IPS-20b (cell line): ENCODE results near the gene PLXNA4.

ENCODE experiments used
- H3K27ac ChIP-seq: one replicate; pipeline ENCODE4 v1.5.1; 2013; ENCODE audit warnings: low read length
- H3K27me3 ChIP-seq: 2 replicates; pipeline ENCODE4 v1.6.1; 2013; ENCODE audit warnings: mild to moderate bottlenecking, low read length, inconsistent platforms; ENCODE audit not compliant: insufficient read depth
- H3K36me3 ChIP-seq: 2 replicates; pipeline ENCODE4 v1.6.1; 2013; ENCODE audit warnings: low read depth, mild to moderate bottlenecking, inconsistent platforms, low read length, moderate library complexity; ENCODE audit not compliant: insufficient read depth
- H3K4me1 ChIP-seq: 2 replicates; pipeline ENCODE4 v1.6.1; 2013; ENCODE audit warnings: mild to moderate bottlenecking, control low read depth, inconsistent platforms, low read length, moderate library complexity; ENCODE audit not compliant: insufficient read depth
- H3K4me3 ChIP-seq: 2 replicates; pipeline ENCODE4 v1.5.1; 2013; ENCODE audit warnings: mild to moderate bottlenecking, low read length, inconsistent platforms
- H3K9ac ChIP-seq: 2 replicates; pipeline ENCODE4 v1.6.1; 2013; ENCODE audit warnings: low read depth, mild to moderate bottlenecking, inconsistent platforms, low read length, moderate library complexity
- H3K9me3 ChIP-seq: 2 replicates; pipeline ENCODE4 v1.6.1; 2013; ENCODE audit warnings: mild to moderate bottlenecking, low read depth, low read length, inconsistent platforms; ENCODE audit not compliant: insufficient read depth

PLXNA4 gene

DNA sequence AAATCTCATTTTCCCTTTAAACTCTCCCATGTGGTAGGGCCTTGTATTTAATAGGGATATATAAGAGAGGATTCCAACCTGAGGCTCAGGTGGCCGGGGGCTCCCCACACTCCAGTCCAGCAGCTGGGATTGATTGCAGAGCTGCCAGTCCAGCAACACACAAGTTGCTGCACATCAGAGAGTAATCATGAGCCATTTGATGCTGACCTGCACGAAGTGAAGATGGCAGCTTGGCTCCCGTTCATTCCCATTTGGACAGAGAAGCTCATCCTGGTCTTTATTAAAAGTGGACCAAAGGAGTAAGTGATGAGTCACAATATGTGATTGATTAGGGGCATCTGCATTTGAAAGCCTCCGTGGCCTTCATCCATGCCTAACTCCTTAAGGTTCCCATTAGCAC is 202.4 kb downstream of the PLXNA4 start:
- H3K27me3 ChIP-seq, result no peaks in the 10 kb centered on the region
- H3K27ac ChIP-seq, result no peak overlapping the region
- no peaks in the 10 kb centered on the region for H3K9me3 ChIP-seq
- H3K9ac ChIP-seq, result no peak overlapping the region
- no peaks in the 10 kb centered on the region for H3K36me3 ChIP-seq
- H3K4me3 ChIP-seq, result no peak overlapping the region
- H3K4me1 ChIP-seq, result no peaks in the 10 kb centered on the region

DNA sequence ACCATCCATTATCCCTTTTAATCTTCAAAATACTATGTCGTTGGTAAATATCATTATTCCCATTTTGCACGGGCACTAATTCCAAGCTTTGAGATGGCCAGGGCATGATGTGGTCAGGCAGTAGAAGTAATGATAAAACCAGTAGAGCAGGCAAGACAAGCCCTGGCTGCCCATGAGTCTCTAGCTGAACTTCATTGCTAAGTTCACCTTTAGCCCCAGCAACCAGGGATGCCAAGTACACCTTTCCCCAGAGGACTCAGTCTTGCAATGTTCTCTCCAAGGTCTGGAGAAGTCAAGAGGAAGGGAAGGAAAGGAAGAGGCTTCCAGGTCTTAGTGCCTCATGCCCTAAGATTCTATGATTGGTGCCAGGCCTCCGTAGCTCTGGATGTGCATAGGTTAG is 203.2 kb downstream of the PLXNA4 start:
- no peaks in the 10 kb centered on the region for H3K4me1 ChIP-seq
- H3K27me3 ChIP-seq, result no peaks in the 10 kb centered on the region
- no peak overlapping the region for H3K4me3 ChIP-seq
- no peak overlapping the region for H3K9ac ChIP-seq
- no peak overlapping the region for H3K27ac ChIP-seq
- no peaks in the 10 kb centered on the region for H3K9me3 ChIP-seq
- no peaks in the 10 kb centered on the region for H3K36me3 ChIP-seq

DNA sequence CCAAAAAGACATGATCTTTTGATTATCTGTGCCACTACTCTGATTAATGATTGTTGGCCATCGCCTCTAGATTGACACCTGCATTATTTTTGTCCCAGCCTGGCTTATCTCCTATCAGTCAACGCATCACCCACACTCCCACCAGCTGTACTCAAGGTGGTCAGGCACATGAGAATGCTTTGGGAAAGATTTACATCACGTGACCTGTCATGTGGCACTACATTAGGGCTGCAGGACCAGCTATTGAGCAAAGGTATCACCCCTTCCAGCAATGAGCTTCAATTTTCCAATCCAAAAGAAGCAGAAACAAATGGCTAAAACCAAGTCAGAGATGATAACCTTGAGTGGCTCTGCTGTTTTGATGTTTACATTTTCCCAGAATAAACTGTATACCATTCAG is 204.3 kb downstream of the PLXNA4 start:
- Histone ChIP-seq H3K9ac (no peak overlapping the region), H3K4me3 (no peak overlapping the region), H3K4me1 (no peaks in the 10 kb centered on the region), H3K36me3 (no peaks in the 10 kb centered on the region), H3K27ac (no peak overlapping the region), H3K27me3 (no peaks in the 10 kb centered on the region), H3K9me3 (no peaks in the 10 kb centered on the region)

DNA sequence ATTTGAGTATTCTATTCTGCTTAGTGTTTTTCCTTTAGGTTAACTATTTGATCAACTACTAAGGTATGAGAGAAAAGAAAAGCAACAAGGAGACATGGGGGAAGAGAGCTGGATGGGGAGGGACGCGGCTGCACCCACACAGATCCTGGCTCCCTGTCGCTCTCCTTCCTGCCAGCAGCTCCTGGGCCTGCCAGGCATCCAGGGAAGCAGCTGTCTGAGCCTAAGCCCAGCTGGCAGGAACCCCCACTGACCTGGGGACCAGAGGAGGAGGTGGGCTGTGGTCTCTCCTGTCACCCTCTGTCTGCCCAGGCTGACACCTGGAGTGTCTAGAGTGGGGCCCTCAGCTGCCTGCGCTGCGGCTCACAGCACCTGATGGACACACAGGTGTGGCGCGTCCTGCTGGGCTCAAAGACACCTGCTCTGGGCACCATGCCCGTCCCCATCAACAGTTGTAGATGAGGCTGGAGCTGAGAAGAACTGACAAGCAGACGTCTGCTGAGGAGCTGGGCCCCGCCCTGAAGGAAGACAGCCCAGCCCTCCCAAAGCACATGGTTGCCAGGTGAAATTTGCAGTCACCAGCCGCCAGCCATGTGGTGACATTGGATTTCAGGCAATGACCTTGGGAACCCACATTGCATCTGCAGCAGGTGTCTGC is 207.9 kb downstream of the PLXNA4 start:
- no peak overlapping the region for H3K4me3 ChIP-seq
- H3K9me3 ChIP-seq, result no peaks in the 10 kb centered on the region
- H3K27ac ChIP-seq, result no peak overlapping the region
- H3K27me3 ChIP-seq, result no peaks in the 10 kb centered on the region
- no peaks in the 10 kb centered on the region for H3K36me3 ChIP-seq
- H3K4me1 ChIP-seq, result no peaks in the 10 kb centered on the region
- no peak overlapping the region for H3K9ac ChIP-seq

DNA sequence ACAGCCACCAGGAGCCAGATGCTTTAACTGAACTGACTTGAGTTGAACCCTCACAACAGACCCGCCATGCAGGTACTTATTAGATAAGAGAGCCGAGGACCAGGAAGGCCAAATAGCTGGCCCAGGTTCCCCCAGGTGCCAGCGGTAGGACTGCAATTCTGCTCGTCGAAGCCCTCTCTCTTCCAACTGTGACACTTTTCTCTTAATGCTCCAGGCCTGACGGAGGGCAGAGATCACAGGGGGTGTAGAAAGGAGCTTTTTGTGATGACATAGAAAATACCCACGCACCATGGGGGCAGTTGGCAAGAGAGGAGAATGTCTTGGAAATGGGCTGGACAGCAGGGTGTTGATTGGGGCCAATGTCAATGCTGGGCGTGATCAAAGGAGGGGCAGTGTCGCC is 208.5 kb downstream of the PLXNA4 start:
- H3K27me3 ChIP-seq, result no peaks in the 10 kb centered on the region

DNA sequence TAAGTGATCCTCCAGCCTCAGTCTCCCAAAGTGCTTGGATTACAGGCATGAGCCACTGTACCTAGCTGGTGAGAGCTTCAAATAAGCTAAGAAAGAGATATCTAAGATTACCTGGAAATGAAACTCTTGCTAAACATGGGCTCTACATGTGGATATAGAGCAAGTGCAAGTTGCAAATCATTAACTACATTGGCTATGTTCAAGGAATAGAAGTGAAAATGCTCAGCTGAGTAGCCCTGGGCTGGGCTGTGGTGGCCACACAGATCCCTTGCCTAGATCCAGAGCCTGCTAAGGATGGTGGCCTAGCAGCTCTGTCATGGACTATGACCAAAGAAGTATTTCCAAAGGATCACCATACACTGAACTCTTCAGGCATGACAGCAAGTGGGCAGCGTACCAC is 209.3 kb downstream of the PLXNA4 start:
- Histone ChIP-seq H3K27ac (no peak overlapping the region), H3K9ac (no peak overlapping the region), H3K4me1 (no peaks in the 10 kb centered on the region), H3K9me3 (no peaks in the 10 kb centered on the region), H3K4me3 (no peak overlapping the region), H3K27me3 (no peaks in the 10 kb centered on the region), H3K36me3 (no peaks in the 10 kb centered on the region)

More for the DNA sequence above, 208.5 kb downstream of the PLXNA4 start:
- no peaks in the 10 kb centered on the region for H3K9me3 ChIP-seq
- H3K36me3 ChIP-seq, result no peaks in the 10 kb centered on the region
- no peaks in the 10 kb centered on the region for H3K4me1 ChIP-seq
- no peak overlapping the region for H3K4me3 ChIP-seq
- H3K27ac ChIP-seq, result no peak overlapping the region
- H3K9ac ChIP-seq, result no peak overlapping the region

DNA sequence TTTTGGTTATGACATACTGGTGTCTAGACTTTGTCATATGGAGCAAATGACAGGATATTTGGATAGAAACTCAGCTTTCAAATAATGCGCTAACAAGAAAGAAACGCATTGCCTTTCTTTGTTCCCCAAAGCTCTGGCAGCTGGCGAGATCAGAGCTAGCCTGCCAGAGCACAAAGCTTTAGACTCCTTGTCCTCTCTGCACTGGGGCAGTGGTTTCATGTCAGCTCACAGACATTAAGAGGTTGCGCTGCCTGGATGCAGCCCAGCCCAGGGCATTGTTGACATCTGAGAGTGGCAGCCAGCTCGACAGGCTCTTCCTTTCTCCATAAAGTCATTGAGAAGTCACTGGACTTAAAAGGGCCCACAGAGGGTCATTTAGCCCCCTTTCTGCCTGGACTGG is 212.0 kb downstream of the PLXNA4 start:
- Histone ChIP-seq H3K9ac (no peak overlapping the region), H3K4me1 (no peaks in the 10 kb centered on the region), H3K27ac (no peak overlapping the region), H3K4me3 (no peak overlapping the region), H3K9me3 (no peaks in the 10 kb centered on the region), H3K36me3 (no peaks in the 10 kb centered on the region), H3K27me3 (no peaks in the 10 kb centered on the region)

DNA sequence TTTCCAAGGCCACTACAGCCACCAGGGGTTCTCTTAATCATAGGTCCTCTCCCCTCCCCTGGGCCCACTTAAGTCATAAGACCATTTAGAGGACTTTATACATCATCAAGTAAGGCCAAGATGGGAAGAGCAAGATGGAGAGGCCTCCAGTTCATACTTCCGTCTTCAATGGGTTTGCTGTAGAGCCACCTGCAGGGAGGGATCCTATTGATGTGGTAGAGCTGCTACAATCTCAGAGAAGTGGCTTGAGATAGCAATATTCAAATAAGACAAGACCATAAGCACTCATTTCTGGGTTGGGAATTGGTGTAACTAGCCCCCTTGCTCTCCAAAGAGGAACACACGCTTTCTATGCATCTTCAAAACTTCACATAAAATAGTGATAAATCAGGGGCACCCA is 214.2 kb downstream of the PLXNA4 start:
- H3K9me3 ChIP-seq, result no peaks in the 10 kb centered on the region
- no peaks in the 10 kb centered on the region for H3K4me1 ChIP-seq
- H3K36me3 ChIP-seq, result no peaks in the 10 kb centered on the region
- no peak overlapping the region for H3K4me3 ChIP-seq
- H3K27ac ChIP-seq, result no peak overlapping the region
- peaks cover 3% of the 10 kb centered on the region; the same call in 1 of the 2 replicates for H3K27me3 ChIP-seq
- H3K9ac ChIP-seq, result no peak overlapping the region

DNA sequence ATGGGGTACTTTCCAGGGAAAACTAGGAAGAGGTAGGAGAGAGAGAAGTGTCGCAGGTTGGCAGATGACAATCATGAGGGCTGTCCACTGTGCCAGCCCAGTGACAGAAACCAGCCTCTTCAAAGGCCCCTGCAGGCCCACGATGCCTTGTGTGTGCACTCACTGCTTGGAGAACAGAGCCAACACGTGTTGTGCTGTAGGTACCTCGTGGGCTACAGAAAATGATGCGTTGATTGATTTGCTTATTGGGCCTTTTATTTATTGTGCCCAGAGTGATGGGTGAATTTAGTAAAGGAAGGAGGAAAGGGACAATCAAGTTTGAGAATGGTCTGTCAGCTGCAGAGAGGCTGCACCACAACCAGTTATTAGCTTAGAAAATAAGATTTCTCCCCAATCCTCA is 215.1 kb downstream of the PLXNA4 start:
- Histone ChIP-seq H3K9me3 (no peaks in the 10 kb centered on the region), H3K4me3 (no peak overlapping the region), H3K9ac (no peak overlapping the region), H3K27me3 (peaks cover 7% of the 10 kb centered on the region; the same call in 1 of the 2 replicates), H3K36me3 (no peaks in the 10 kb centered on the region), H3K4me1 (no peaks in the 10 kb centered on the region), H3K27ac (no peak overlapping the region)

DNA sequence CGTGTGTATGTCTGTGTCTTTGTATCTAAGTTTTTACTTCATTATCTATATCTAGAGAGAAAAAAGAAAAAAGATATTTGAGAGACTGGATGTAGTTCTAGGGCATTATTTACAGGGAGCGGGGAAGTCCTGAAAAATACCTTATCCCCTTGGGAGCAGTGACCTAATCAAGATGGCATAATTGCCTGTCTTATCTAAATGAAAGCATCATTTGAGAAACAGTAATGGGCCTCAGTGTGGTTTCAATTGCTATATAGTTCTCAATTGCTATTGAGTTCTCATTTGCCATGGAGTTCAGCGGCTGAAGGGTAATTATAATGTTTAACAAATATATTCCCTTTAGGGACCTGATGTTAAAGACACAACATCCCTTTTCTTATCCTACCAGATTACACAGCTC is 216.5 kb downstream of the PLXNA4 start:
- Histone ChIP-seq H3K4me1 (no peaks in the 10 kb centered on the region), H3K9me3 (no peaks in the 10 kb centered on the region), H3K36me3 (no peaks in the 10 kb centered on the region), H3K4me3 (no peak overlapping the region), H3K27me3 (peaks cover 7% of the 10 kb centered on the region; the same call in 1 of the 2 replicates), H3K27ac (no peak overlapping the region), H3K9ac (no peak overlapping the region)

DNA sequence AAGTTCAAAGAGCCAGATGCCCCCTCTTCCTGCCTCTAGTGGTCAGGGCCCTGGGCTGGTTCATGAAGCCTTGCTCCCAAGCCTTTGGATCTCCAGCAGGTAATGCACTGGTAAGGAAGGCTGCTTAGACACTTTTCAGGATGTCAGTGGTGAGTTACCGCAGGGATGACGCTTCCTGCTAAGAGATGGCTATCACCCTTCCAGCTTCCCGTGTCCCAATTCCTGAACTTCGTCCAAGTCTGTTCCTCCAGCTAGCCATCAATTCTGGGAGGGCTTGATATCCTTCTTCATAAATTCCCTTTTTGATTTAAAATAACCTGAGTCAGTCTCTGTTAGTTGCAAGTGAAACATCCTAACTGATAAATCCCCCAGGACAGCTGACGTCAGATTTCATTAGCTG is 221.2 kb downstream of the PLXNA4 start:
- no peak overlapping the region for H3K9ac ChIP-seq
- H3K36me3 ChIP-seq, result no peaks in the 10 kb centered on the region
- H3K27ac ChIP-seq, result no peak overlapping the region
- no peaks in the 10 kb centered on the region; the same call in 1 of the 2 replicates for H3K4me1 ChIP-seq
- H3K4me3 ChIP-seq, result no peak overlapping the region
- H3K9me3 ChIP-seq, result no peaks in the 10 kb centered on the region
- peaks cover 7% of the 10 kb centered on the region; the same call in 1 of the 2 replicates for H3K27me3 ChIP-seq

DNA sequence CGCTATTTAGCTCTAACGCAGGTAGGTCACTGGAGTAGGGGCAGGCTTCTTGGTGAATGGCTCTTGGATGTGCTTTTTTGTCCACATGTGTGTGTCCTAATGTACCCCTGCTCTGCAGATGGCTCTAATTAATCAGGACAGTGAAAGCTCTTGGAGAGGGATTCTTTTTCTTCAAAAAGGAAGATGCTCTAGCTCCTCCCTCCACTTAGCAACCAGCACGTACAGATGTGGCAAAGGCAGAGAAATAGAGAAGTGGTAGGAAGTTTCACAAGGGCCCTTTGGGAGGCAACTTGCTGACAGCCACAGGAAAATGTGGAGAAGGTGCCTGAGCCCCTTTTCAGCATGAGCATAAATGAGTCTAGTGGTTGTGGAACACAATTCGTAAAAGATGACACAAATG is 221.7 kb downstream of the PLXNA4 start:
- H3K27me3 ChIP-seq, result peaks cover 7% of the 10 kb centered on the region; the same call in 1 of the 2 replicates
- no peaks in the 10 kb centered on the region; the same call in 1 of the 2 replicates for H3K4me1 ChIP-seq
- H3K9ac ChIP-seq, result no peak overlapping the region
- H3K27ac ChIP-seq, result no peak overlapping the region
- H3K36me3 ChIP-seq, result no peaks in the 10 kb centered on the region
- H3K4me3 ChIP-seq, result no peak overlapping the region
- H3K9me3 ChIP-seq, result no peaks in the 10 kb centered on the region
